K562 (cell line): Measurements from ENCODE around the gene DKC1. TPM values are rescaled to one million over a fixed set of nuclear protein-coding genes. Genes with fewer than 3 reads are reported as not detected.
A peak's percentile ranks its signal among the peaks of the same experiment; 100 is the strongest.

Experiments
- ARNT ChIP-seq, 2 experiments: fragments of 450-650 bp; IDR thresholded peaks; 2 replicates each; pipeline ENCODE4 v1.6.1; 2016; ENCODE audit warnings: mild to moderate bottlenecking in 1 of 2
- BDP1 ChIP-seq: IDR thresholded peaks from 3 replicates; pipeline ENCODE4 v1.6.1; 2011; ENCODE audit not compliant: insufficient read length, insufficient read depth
- CREBBP ChIP-seq: IDR thresholded peaks from one replicate; pipeline ENCODE4 v1.6.1; 2012; ENCODE audit warnings: low read depth, mild to moderate bottlenecking, control low read depth, inconsistent platforms, low read length
- DPF2 ChIP-seq: fragments of 450-650 bp; IDR thresholded peaks from 2 replicates; pipeline ENCODE4 v1.6.1; 2016
- FOSL1 ChIP-seq: fragments of 200-800 bp; sonication (Bioruptor generic); conservative IDR thresholded peaks from 2 replicates; pipeline ENCODE4 v1.6.1; 2016; ENCODE audit warnings: missing genetic modification characterization, missing compliant biosample characterization
- GTF2A2 ChIP-seq: IDR thresholded peaks from 2 replicates; pipeline ENCODE4 v1.6.1; 2016; ENCODE audit warnings: mild to moderate bottlenecking, missing genetic modification characterization, missing compliant biosample characterization
- HDAC3 ChIP-seq: fragments of 450-650 bp; IDR thresholded peaks from 2 replicates; pipeline ENCODE4 v1.6.1; 2018; ENCODE audit warnings: borderline replicate concordance, mild to moderate bottlenecking, moderate library complexity; ENCODE audit not compliant: partially characterized antibody
- MXI1 ChIP-seq: IDR thresholded peaks from 2 replicates; pipeline ENCODE4 v1.6.1; 2011; ENCODE audit warnings: low read depth, mild to moderate bottlenecking, improper control_type of control experiment, low read length
- NFRKB ChIP-seq: fragments of 450-650 bp; IDR thresholded peaks from 2 replicates; pipeline ENCODE4 v1.6.1; 2016; ENCODE audit warnings: low read depth
- PKNOX1 ChIP-seq: fragments of 450-650 bp; IDR thresholded peaks from 2 replicates; pipeline ENCODE4 v1.6.1; 2016
- POU5F1 ChIP-seq: fragments of 150-350 bp; IDR thresholded peaks from 2 replicates; pipeline ENCODE4 v1.6.1; 2014; ENCODE audit warnings: borderline replicate concordance, low read length, low read depth, mild to moderate bottlenecking; ENCODE audit not compliant: partially characterized antibody
- RB1 ChIP-seq: fragments of 450-650 bp; IDR thresholded peaks from 2 replicates; pipeline ENCODE4 v1.6.1; 2017; ENCODE audit warnings: low read depth, mild to moderate bottlenecking
- RBM15 ChIP-seq: fragments of 200-400 bp; formaldehyde crosslinking; IDR thresholded peaks from 2 replicates; pipeline ENCODE4 v1.6.1; 2018; ENCODE audit warnings: mild to moderate bottlenecking, low read length, moderate library complexity; ENCODE audit not compliant: insufficient read depth
- SMAD1 ChIP-seq: fragments of 150-350 bp; IDR thresholded peaks from 2 replicates; pipeline ENCODE4 v1.6.1; 2014; ENCODE audit warnings: low read length, low read depth; ENCODE audit not compliant: partially characterized antibody
- SOX6 ChIP-seq: fragments of 450-650 bp; IDR thresholded peaks from 2 replicates; pipeline ENCODE4 v1.6.1; 2014; ENCODE audit warnings: mild to moderate bottlenecking
- THAP12 ChIP-seq: fragments of 250-450 bp; sonication (Bioruptor Pico); IDR thresholded peaks from 2 replicates; pipeline ENCODE4 v1.9.0; 2021; ENCODE audit warnings: mild to moderate bottlenecking, inconsistent platforms
- U2AF2 ChIP-seq: fragments of 200-400 bp; formaldehyde crosslinking; optimal IDR thresholded peaks from 2 replicates; pipeline ENCODE3; 2017; ENCODE audit warnings: low read depth, mild to moderate bottlenecking, low read length
- VEZF1 ChIP-seq: fragments of 200-800 bp; sonication (Bioruptor generic); IDR thresholded peaks from 2 replicates; pipeline ENCODE4 v1.6.1; 2017; ENCODE audit warnings: missing genetic modification characterization, missing compliant biosample characterization
- ZBTB5 ChIP-seq: fragments of 450-650 bp; IDR thresholded peaks from 2 replicates; pipeline ENCODE4 v1.6.1; 2017; ENCODE audit warnings: antibody characterized with exemption
- ZFP30 ChIP-seq: fragments of 250-450 bp; sonication (Bioruptor Pico); IDR thresholded peaks from 2 replicates; pipeline ENCODE4 v1.8.0; 2022; ENCODE audit warnings: moderate library complexity, mild to moderate bottlenecking, inconsistent platforms, borderline replicate concordance
- ZNF274 ChIP-seq: IDR thresholded peaks from 2 replicates; pipeline ENCODE4 v1.6.1; 2011; ENCODE audit warnings: low read depth, mild to moderate bottlenecking, low read length, moderate library complexity, borderline replicate concordance
- ZNF347 ChIP-seq: fragments of 450-650 bp; formaldehyde crosslinking; IDR thresholded peaks from 2 replicates; pipeline ENCODE4 v1.4.0; 2020; ENCODE audit warnings: low read depth, mild to moderate bottlenecking, moderate library complexity
- ZNF717 ChIP-seq: fragments of 250-450 bp; sonication (Bioruptor Pico); IDR thresholded peaks from 2 replicates; pipeline ENCODE4 v1.5.0; 2021
- ZSCAN32 ChIP-seq: fragments of 450-650 bp; formaldehyde crosslinking; IDR thresholded peaks from 2 replicates; pipeline ENCODE4 v1.4.0; 2020; ENCODE audit warnings: mild to moderate bottlenecking, moderate library complexity
- polyA plus RNA-seq, 8 experiments: library from polyadenylated mRNA; depleted of rRNA in 4 of 8; stranded (reverse) in 5 of 8; unstranded in 3 of 8; fragments of >200 nt; fragmentation: Nextera tagmentation in 2 of 8; fragmentation: Illumina TruSeq in 1 of 8; extraction: Ambion mirVana in 2 of 8; extraction: Trizol in 1 of 8; gene quantifications; 2 replicates each; pipeline versions ENCODE4 v1.2.1 to v1.2.3, GENCODE V29; 2011 to 2014; ENCODE audit warnings: inconsistent platforms in 1 of 8, missing spikeins in 1 of 8
- total RNA-seq, 7 experiments: library from RNA; depleted of rRNA in 6 of 7; stranded (reverse); fragments of >200 nt in 6 of 7; fragmentation: Illumina TruSeq in 2 of 7; extraction: Trizol in 2 of 7; gene quantifications; 2 replicates each; pipeline versions ENCODE4 v1.2.1 to v1.2.3, GENCODE V29; 2011 to 2021; ENCODE audit warnings: low replicate concordance in 1 of 7

The DKC1 gene
- total and polyA plus RNA-seq, 9 of the 15 experiments (the other 6 are each of a cell fraction or from before 2014, with no cell fraction given): 205 to 313 (median 219) TPM

GRCh38 chrX:154819771-154820341 is 57.2 kb downstream of the DKC1 start (continued):
- no peak for TF ChIP-seq THAP12 (CRISPR knock-in tag)
- no peak for TF ChIP-seq RB1
- TF ChIP-seq CREBBP: no peak
- TF ChIP-seq ZFP30 (CRISPR knock-in tag): no peak
- TF ChIP-seq ZNF717: no peak
- TF ChIP-seq ZNF274: no peak
- no peak for TF ChIP-seq BDP1
- peak; percentile 15; the same call in 1 of the 2 replicates for TF ChIP-seq VEZF1 (CRISPR knock-in tag)
- no peak for TF ChIP-seq MXI1
- TF ChIP-seq RBM15: no peak
- TF ChIP-seq ZSCAN32: no peak
- no peak for TF ChIP-seq HDAC3
- TF ChIP-seq ZBTB5: no peak
- no peak for TF ChIP-seq POU5F1
- TF ChIP-seq FOSL1 (tag): 0 out of 2 replicates have a peak, but pooled peaks have one; percentile 23
- no peak for TF ChIP-seq DPF2
- TF ChIP-seq NFRKB: peak; percentile 64; the same call in 1 of the 2 replicates
- no peak for TF ChIP-seq ZNF347 (CRISPR knock-in tag)
- TF ChIP-seq PKNOX1: peak; percentile 64
- 0 out of 4 replicates have a peak, but pooled peaks of 1 of the 2 experiments have one; percentile 11 for TF ChIP-seq ARNT (IDR thresholded peaks at IDR 0.05)
- TF ChIP-seq SOX6: no peak
- TF ChIP-seq GTF2A2 (tag): no peak
- no peak for TF ChIP-seq SMAD1
- TF ChIP-seq U2AF2: no peak
